ENCODE measurements around the gene C1orf53.

The C1orf53 gene

GRCh38 chr1:197908716-197909220 lies 6.3 kb downstream of the C1orf53 start:
- no peak for DNase-seq

- DNase-seq: no peak
Measured at GRCh38 chr1:197909384-197909783, 7.0 kb downstream of the C1orf53 start.

- no peak for DNase-seq
Measured at GRCh38 chr1:197910120-197910991, 7.9 kb downstream of the C1orf53 start.

GRCh38 chr1:197911111-197911856 lies 8.9 kb downstream of the C1orf53 start:
- no peak for DNase-seq

- no peak for DNase-seq
Measured at GRCh38 chr1:197911857-197912696, 9.6 kb downstream of the C1orf53 start.

GRCh38 chr1:197912739-197913494 lies 10.5 kb downstream of the C1orf53 start:
- DNase-seq: no peak

- DNase-seq: no peak
Measured at GRCh38 chr1:197913495-197914276, 11.3 kb downstream of the C1orf53 start.

- no peak for DNase-seq
Measured at GRCh38 chr1:197914510-197914909, 12.1 kb downstream of the C1orf53 start.

- DNase-seq: no peak
Measured at GRCh38 chr1:197915260-197915861, 12.9 kb downstream of the C1orf53 start.

- no peak for DNase-seq
Measured at GRCh38 chr1:197915862-197916499, 13.6 kb downstream of the C1orf53 start.

- no peak for DNase-seq
Measured at GRCh38 chr1:197916500-197916983, 14.1 kb downstream of the C1orf53 start.

GRCh38 chr1:197917805-197918651 lies 15.6 kb downstream of the C1orf53 start:
- DNase-seq: no peak

- DNase-seq: no peak
Measured at GRCh38 chr1:197918807-197919345, 16.4 kb downstream of the C1orf53 start.

GRCh38 chr1:197919346-197920066 lies 17.1 kb downstream of the C1orf53 start:
- no peak for DNase-seq

- no peak for DNase-seq
Measured at GRCh38 chr1:197920067-197920396, 17.6 kb downstream of the C1orf53 start.

GRCh38 chr1:197920414-197921117 lies 18.1 kb downstream of the C1orf53 start:
- no peak for DNase-seq

GRCh38 chr1:197921235-197922069 lies 19.0 kb downstream of the C1orf53 start:
- DNase-seq: no peak
